ENCODE measurements around the gene LRRTM4. TPM values are rescaled to one million over a fixed set of nuclear protein-coding genes. Genes with fewer than 3 reads are reported as not detected.

The LRRTM4 gene
- total and polyA plus RNA-seq, 10 of the 15 experiments (the other 5 are each of a cell fraction or from before 2014, with no cell fraction given): 0.01 to 1.0 TPM; not detected in 8

DNA sequence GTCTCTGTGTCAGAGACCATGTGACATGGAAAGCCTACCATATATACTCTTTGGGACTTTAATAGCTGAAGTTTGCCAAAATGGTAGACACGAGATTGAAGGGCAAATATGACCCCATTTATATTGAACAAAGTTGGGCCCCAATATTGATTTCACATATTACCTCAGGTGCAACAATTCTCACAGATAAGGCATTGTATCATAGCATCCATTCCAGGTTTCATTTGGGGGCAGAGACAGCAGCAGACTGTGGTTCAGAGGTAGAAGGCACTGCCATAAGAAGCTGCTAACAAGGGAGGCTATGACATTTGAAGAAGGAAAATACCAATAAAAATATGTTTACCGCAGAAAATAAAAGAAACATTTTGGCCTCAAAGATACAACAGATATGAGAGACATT is 419.2 kb downstream of the LRRTM4 start:
- H3K36me3 ChIP-seq (ENCODE audit: control insufficient read depth in 2 of 2, insufficient read depth in 2 of 2, low read length in 1 of 2): no peaks in the 10 kb centered on the region
- H3K9me3 ChIP-seq (replicated peaks; ENCODE audit: control insufficient read depth, insufficient read depth, low read length): no peaks in the 10 kb centered on the region
- H3K4me3 ChIP-seq: no peak overlapping the region
- intact Hi-C loops (cut with micrococcal nuclease; ENCODE audit: unreplicated experiment): no loop called here
- FAIRE-seq (no peak), ATAC-seq (no peak), DNase-seq (ENCODE audit: low read depth, low spot score) (no peak)
- H3K27me3 ChIP-seq (replicated peaks in 1 of 2; ENCODE audit: control insufficient read depth in 2 of 2, insufficient read depth in 2 of 2, low read length in 1 of 2): no peaks in the 10 kb centered on the region
- no peak overlapping the region for H3K9ac ChIP-seq (ENCODE audit: control insufficient read depth, insufficient read depth, low read length)
- ChIA-PET RAD21 (ENCODE audit: unreplicated experiment) (no interaction called here), CTCF (no interaction called here), POLR2A (no interaction called here), SMC1A (ENCODE audit: uncharacterized antibody, unreplicated experiment) (no interaction called here)
- H3K4me1 ChIP-seq (ENCODE audit: control insufficient read depth, insufficient read depth, low read length): no peaks in the 10 kb centered on the region
- no peaks in the 10 kb centered on the region for H3K79me2 ChIP-seq (ENCODE audit: control insufficient read depth, insufficient read depth, low read length)
- H3K4me2 ChIP-seq (ENCODE audit: control insufficient read depth, insufficient read depth): no peak overlapping the region
- no peak overlapping the region for H2AFZ ChIP-seq (ENCODE audit: control insufficient read depth, low read depth, low read length)
- no peak overlapping the region for H3K27ac ChIP-seq (ENCODE audit: control insufficient read depth, insufficient read depth)
- in situ Hi-C loops (cut with MboI): no loop called here
- no peak for TF ChIP-seq EED (IDR thresholded peaks at IDR 0.05; ENCODE audit: low read depth)
- TF ChIP-seq DPF2 (IDR thresholded peaks at IDR 0.05): no peak
- TF ChIP-seq, protein P1, sequence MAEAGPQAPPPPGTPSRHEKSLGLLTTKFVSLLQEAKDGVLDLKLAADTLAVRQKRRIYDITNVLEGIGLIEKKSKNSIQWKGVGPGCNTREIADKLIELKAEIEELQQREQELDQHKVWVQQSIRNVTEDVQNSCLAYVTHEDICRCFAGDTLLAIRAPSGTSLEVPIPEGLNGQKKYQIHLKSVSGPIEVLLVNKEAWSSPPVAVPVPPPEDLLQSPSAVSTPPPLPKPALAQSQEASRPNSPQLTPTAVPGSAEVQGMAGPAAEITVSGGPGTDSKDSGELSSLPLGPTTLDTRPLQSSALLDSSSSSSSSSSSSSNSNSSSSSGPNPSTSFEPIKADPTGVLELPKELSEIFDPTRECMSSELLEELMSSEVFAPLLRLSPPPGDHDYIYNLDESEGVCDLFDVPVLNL (IDR thresholded peaks at IDR 0.05; ENCODE audit: low read depth, low read length): no peak
- TF ChIP-seq ETV6 (conservative IDR thresholded peaks at IDR 0.05 in 1 of 2, IDR thresholded peaks at IDR 0.05 in 1 of 2; ENCODE audit: borderline replicate concordance in 1 of 2, low read depth in 1 of 2): no peak
- TF ChIP-seq MEF2B (IDR thresholded peaks at IDR 0.05; ENCODE audit: partially characterized antibody, poor library complexity, severe bottlenecking): no peak
- TF ChIP-seq ESRRA (IDR thresholded peaks at IDR 0.05; ENCODE audit: low read length): no peak
- TF ChIP-seq, protein P2, sequence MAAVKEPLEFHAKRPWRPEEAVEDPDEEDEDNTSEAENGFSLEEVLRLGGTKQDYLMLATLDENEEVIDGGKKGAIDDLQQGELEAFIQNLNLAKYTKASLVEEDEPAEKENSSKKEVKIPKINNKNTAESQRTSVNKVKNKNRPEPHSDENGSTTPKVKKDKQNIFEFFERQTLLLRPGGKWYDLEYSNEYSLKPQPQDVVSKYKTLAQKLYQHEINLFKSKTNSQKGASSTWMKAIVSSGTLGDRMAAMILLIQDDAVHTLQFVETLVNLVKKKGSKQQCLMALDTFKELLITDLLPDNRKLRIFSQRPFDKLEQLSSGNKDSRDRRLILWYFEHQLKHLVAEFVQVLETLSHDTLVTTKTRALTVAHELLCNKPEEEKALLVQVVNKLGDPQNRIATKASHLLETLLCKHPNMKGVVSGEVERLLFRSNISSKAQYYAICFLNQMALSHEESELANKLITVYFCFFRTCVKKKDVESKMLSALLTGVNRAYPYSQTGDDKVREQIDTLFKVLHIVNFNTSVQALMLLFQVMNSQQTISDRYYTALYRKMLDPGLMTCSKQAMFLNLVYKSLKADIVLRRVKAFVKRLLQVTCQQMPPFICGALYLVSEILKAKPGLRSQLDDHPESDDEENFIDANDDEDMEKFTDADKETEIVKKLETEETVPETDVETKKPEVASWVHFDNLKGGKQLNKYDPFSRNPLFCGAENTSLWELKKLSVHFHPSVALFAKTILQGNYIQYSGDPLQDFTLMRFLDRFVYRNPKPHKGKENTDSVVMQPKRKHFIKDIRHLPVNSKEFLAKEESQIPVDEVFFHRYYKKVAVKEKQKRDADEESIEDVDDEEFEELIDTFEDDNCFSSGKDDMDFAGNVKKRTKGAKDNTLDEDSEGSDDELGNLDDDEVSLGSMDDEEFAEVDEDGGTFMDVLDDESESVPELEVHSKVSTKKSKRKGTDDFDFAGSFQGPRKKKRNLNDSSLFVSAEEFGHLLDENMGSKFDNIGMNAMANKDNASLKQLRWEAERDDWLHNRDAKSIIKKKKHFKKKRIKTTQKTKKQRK (IDR thresholded peaks at IDR 0.05; ENCODE audit: low read depth, low read length): no peak
- TF ChIP-seq, protein P3, sequence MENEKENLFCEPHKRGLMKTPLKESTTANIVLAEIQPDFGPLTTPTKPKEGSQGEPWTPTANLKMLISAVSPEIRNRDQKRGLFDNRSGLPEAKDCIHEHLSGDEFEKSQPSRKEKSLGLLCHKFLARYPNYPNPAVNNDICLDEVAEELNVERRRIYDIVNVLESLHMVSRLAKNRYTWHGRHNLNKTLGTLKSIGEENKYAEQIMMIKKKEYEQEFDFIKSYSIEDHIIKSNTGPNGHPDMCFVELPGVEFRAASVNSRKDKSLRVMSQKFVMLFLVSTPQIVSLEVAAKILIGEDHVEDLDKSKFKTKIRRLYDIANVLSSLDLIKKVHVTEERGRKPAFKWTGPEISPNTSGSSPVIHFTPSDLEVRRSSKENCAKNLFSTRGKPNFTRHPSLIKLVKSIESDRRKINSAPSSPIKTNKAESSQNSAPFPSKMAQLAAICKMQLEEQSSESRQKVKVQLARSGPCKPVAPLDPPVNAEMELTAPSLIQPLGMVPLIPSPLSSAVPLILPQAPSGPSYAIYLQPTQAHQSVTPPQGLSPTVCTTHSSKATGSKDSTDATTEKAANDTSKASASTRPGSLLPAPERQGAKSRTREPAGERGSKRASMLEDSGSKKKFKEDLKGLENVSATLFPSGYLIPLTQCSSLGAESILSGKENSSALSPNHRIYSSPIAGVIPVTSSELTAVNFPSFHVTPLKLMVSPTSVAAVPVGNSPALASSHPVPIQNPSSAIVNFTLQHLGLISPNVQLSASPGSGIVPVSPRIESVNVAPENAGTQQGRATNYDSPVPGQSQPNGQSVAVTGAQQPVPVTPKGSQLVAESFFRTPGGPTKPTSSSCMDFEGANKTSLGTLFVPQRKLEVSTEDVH (IDR thresholded peaks at IDR 0.05; ENCODE audit: low read depth, partially characterized antibody): no peak
- no peak for TF ChIP-seq RBBP5 (conservative IDR thresholded peaks at IDR 0.05)
- H4K20me1 ChIP-seq (ENCODE audit: control insufficient read depth, insufficient read depth): no peaks in the 10 kb centered on the region
- 48% methylated on average over 2 of the region's 2 CpGs for WGBS (ENCODE audit: insufficient coverage, insufficient replicate concordance, low lambda C conversion rate, missing lambda C conversion rate)
- no TSS peak for BruUV-seq (replicated peaks)

All from GM12878 (cell line).